ENCODE measurements around the gene FGR. TPM values are rescaled to one million over a fixed set of nuclear protein-coding genes. Genes with fewer than 3 reads are reported as not detected.

FGR gene
- total and polyA plus RNA-seq, 2 of the 13 experiments (the other 11 are each of a cell fraction or from before 2014, with no cell fraction given), result not detected

GRCh38 chr1:27630859-27631491 is 4.0 kb downstream of the FGR start:
- ChIA-PET CTCF (ENCODE audit: low intra/inter-chr PET ratio, low total read pairs) (no interaction called here), POLR2A (no interaction called here)
- Histone ChIP-seq H3K79me2 (ENCODE audit: insufficient read depth, low read length) (no peaks in the 10 kb centered on the region), H3K4me1 (ENCODE audit: insufficient read depth, low read length) (peaks cover 24% of the 10 kb centered on the region), H3K36me3 (replicated peaks in 1 of 2; ENCODE audit: control insufficient read depth in 1 of 2, insufficient read depth in 2 of 2, low read length in 2 of 2) (no peaks in the 10 kb centered on the region), H3K9me3 (ENCODE audit: low read length) (no peaks in the 10 kb centered on the region), H3K27ac (ENCODE audit: extremely low read length, insufficient read depth, low read length) (no peak overlapping the region), H2AFZ (ENCODE audit: low read length) (no peak overlapping the region), H4K20me1 (ENCODE audit: insufficient read depth, low read length) (no peaks in the 10 kb centered on the region), H3K4me3 (replicated peaks in 1 of 3; ENCODE audit: insufficient read depth in 1 of 3, low read depth in 2 of 3, low read length in 3 of 3) (no peak overlapping the region), H3K4me2 (ENCODE audit: low read depth, low read length) (no peak overlapping the region), H3K27me3 (ENCODE audit: control insufficient read depth in 1 of 2, insufficient read depth in 2 of 2, low read length in 2 of 2) (peaks cover 8 to 49% of the 10 kb centered on the region in 2 experiments; a peak in 4 of 5 replicates), H3K9ac (ENCODE audit: insufficient read depth, low read depth, low read length) (no peak overlapping the region)
- FAIRE-seq, result no peak
- in situ Hi-C loops (cut with HindIII; ENCODE audit: extremely low pct_ligation_motif_present, low pct_unique_long_range_greater_than_20kb), result no loop called here
- BruUV-seq (replicated peaks), result no TSS peak
- ATAC-seq, result no peak
- TF ChIP-seq EHMT2 (IDR thresholded peaks at IDR 0.05; ENCODE audit: borderline replicate concordance, low read depth, low read length) (no peak), TOE1 (CRISPR knock-in tag; IDR thresholded peaks at IDR 0.05) (no peak), KLF9 (CRISPR knock-in tag; IDR thresholded peaks at IDR 0.05; ENCODE audit: low read depth) (no peak), CCAR2 (optimal IDR thresholded peaks at IDR 0.05; ENCODE audit: low read depth, low read length) (no peak), NFKB2 (CRISPR knock-in tag; IDR thresholded peaks at IDR 0.05; ENCODE audit: borderline replicate concordance) (no peak), PHB2 (IDR thresholded peaks at IDR 0.05; ENCODE audit: partially characterized antibody) (no peak), ZNF773 (CRISPR knock-in tag; IDR thresholded peaks at IDR 0.05; ENCODE audit: borderline replicate concordance) (no peak), ZNF335 (CRISPR knock-in tag; IDR thresholded peaks at IDR 0.05) (no peak), GLI4 (CRISPR knock-in tag; IDR thresholded peaks at IDR 0.05; ENCODE audit: borderline replicate concordance) (no peak), ZNF75D (CRISPR knock-in tag; IDR thresholded peaks at IDR 0.05; ENCODE audit: borderline replicate concordance) (no peak), PHF8 (CRISPR knock-in tag; IDR thresholded peaks at IDR 0.05) (no peak)
- TF ChIP-seq, protein P1, sequence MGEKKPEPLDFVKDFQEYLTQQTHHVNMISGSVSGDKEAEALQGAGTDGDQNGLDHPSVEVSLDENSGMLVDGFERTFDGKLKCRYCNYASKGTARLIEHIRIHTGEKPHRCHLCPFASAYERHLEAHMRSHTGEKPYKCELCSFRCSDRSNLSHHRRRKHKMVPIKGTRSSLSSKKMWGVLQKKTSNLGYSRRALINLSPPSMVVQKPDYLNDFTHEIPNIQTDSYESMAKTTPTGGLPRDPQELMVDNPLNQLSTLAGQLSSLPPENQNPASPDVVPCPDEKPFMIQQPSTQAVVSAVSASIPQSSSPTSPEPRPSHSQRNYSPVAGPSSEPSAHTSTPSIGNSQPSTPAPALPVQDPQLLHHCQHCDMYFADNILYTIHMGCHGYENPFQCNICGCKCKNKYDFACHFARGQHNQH (CRISPR knock-in tag; IDR thresholded peaks at IDR 0.05), result no peak
- DNase-seq (ENCODE audit: low spot score), result no peak
- intact Hi-C loops (cut with micrococcal nuclease; ENCODE audit: unreplicated experiment), result no loop called here
- WGBS (ENCODE audit: low lambda C conversion rate), result 23% methylated on average over 5 of the region's 5 CpGs
